DOHH2 (cell line): ENCODE measurements around the gene PLXNA2.

Experiments used
- H3F3A ChIP-seq: fragments of 200-600 bp; sonication (generic), shearing (Covaris generic); 2 replicates; pipeline ENCODE4 v1.6.0; 2016; ENCODE audit warnings: antibody characterized with exemption, mild to moderate bottlenecking; ENCODE audit not compliant: control insufficient read depth, insufficient read depth
- H3K27ac ChIP-seq: fragments of 200-600 bp; sonication (generic); 2 replicates; pipeline ENCODE4 v1.5.1; 2014; ENCODE audit warnings: low read depth, mild to moderate bottlenecking, low read length, moderate library complexity
- H3K27me3 ChIP-seq: fragments of 200-600 bp; sonication (generic); 2 replicates; pipeline ENCODE4 v1.6.1; 2014; ENCODE audit warnings: mild to moderate bottlenecking, low read length, mixed read lengths; ENCODE audit not compliant: control insufficient read depth
- H3K36me3 ChIP-seq: fragments of 200-600 bp; sonication (generic); 2 replicates; pipeline ENCODE4 v1.6.1; 2014; ENCODE audit warnings: mild to moderate bottlenecking, low read length, moderate library complexity, mixed read lengths; ENCODE audit not compliant: control insufficient read depth
- H3K4me1 ChIP-seq: fragments of 200-600 bp; sonication (generic); 2 replicates; pipeline ENCODE4 v1.6.1; 2014; ENCODE audit warnings: mild to moderate bottlenecking, low read length, mixed read lengths; ENCODE audit not compliant: control insufficient read depth
- H3K4me2 ChIP-seq: fragments of 200-600 bp; sonication (generic); 2 replicates; pipeline ENCODE4 v1.6.0; 2014; ENCODE audit warnings: mild to moderate bottlenecking, low read length, moderate library complexity
- H3K4me3 ChIP-seq: fragments of 200-600 bp; sonication (generic); 2 replicates; pipeline ENCODE4 v1.5.1; 2014; ENCODE audit warnings: mild to moderate bottlenecking, low read length, mixed read lengths
- H3K79me2 ChIP-seq: fragments of 200-600 bp; sonication (generic); 2 replicates; pipeline ENCODE4 v1.6.1; 2014; ENCODE audit warnings: mild to moderate bottlenecking, low read length, mixed read lengths; ENCODE audit not compliant: control insufficient read depth
- H3K9me2 ChIP-seq: fragments of 200-600 bp; sonication (generic); replicated peaks from 2 replicates; pipeline ENCODE4 v1.6.1; 2014; ENCODE audit warnings: mild to moderate bottlenecking, low read length, mixed read lengths; ENCODE audit not compliant: control insufficient read depth
- H3K9me3 ChIP-seq: fragments of 200-600 bp; sonication (generic); 2 replicates; pipeline ENCODE4 v1.6.1; 2014; ENCODE audit warnings: antibody characterized with exemption, low read length, mixed read lengths; ENCODE audit not compliant: control insufficient read depth, insufficient read depth
- H4K20me1 ChIP-seq: fragments of 200-600 bp; sonication (generic); 2 replicates; pipeline ENCODE4 v1.6.0; 2014; ENCODE audit warnings: low read depth, mild to moderate bottlenecking, antibody characterized with exemption, low read length, moderate library complexity; ENCODE audit not compliant: control insufficient read depth, insufficient read depth
- CTCF ChIP-seq: fragments of 200-600 bp; sonication (generic); IDR thresholded peaks from one replicate; pipeline ENCODE4 v1.5.1; 2014; ENCODE audit warnings: antibody characterized with exemption, mild to moderate bottlenecking, low read depth, low read length; ENCODE audit not compliant: poor library complexity, severe bottlenecking
- EZH2phosphoT487 ChIP-seq: fragments of 200-600 bp; sonication (generic); IDR thresholded peaks from 2 replicates; pipeline ENCODE4 v1.6.1; 2017; ENCODE audit warnings: borderline replicate concordance, mild to moderate bottlenecking, antibody characterized with exemption, low read length, moderate library complexity, mixed read lengths

PLXNA2 gene

GRCh38 chr1:208154040-208154439 lies 90.1 kb downstream of the PLXNA2 start:
- no peaks in the 10 kb centered on the region for H3K9me2 ChIP-seq
- no peak overlapping the region for H3K4me3 ChIP-seq
- no peaks in the 10 kb centered on the region for H3K9me3 ChIP-seq
- no peaks in the 10 kb centered on the region for H3K36me3 ChIP-seq
- H3K4me1 ChIP-seq, result no peaks in the 10 kb centered on the region
- no peaks in the 10 kb centered on the region for H4K20me1 ChIP-seq
- H3K79me2 ChIP-seq, result no peaks in the 10 kb centered on the region
- H3F3A ChIP-seq, result no peaks in the 10 kb centered on the region
- H3K27ac ChIP-seq, result no peak overlapping the region
- no peaks in the 10 kb centered on the region for H3K27me3 ChIP-seq
- TF ChIP-seq EZH2phosphoT487, result no peak
- TF ChIP-seq CTCF, result no peak
- H3K4me2 ChIP-seq, result no peak overlapping the region

DNA sequence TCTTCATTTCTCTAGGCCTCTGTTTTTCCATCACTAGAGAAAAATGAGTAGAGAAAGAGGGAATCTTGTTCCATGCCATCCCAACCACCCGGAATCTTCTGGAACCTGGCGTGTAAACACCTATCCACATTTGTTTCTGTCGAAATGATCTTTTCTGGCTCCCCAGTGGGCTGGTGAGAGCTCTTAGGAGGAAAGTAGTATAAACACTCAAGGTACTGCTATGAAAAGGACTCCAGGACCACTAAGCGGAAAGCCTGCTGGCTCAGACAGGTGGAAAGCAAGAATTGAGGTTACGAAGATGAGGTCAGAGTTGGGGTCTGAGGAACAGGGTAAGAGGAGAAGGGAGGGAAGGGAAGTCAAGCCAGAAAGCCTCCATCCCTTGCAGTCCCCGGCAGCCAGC lies 90.8 kb downstream of the PLXNA2 start:
- Histone ChIP-seq H3K4me2 (no peak overlapping the region), H3K79me2 (no peaks in the 10 kb centered on the region), H3K4me3 (no peak overlapping the region), H3F3A (no peaks in the 10 kb centered on the region), H3K4me1 (no peaks in the 10 kb centered on the region), H3K9me2 (no peaks in the 10 kb centered on the region), H3K36me3 (no peaks in the 10 kb centered on the region), H3K9me3 (no peaks in the 10 kb centered on the region), H4K20me1 (no peaks in the 10 kb centered on the region), H3K27ac (no peak overlapping the region), H3K27me3 (no peaks in the 10 kb centered on the region)
- TF ChIP-seq EZH2phosphoT487 (no peak), CTCF (no peak)

DNA sequence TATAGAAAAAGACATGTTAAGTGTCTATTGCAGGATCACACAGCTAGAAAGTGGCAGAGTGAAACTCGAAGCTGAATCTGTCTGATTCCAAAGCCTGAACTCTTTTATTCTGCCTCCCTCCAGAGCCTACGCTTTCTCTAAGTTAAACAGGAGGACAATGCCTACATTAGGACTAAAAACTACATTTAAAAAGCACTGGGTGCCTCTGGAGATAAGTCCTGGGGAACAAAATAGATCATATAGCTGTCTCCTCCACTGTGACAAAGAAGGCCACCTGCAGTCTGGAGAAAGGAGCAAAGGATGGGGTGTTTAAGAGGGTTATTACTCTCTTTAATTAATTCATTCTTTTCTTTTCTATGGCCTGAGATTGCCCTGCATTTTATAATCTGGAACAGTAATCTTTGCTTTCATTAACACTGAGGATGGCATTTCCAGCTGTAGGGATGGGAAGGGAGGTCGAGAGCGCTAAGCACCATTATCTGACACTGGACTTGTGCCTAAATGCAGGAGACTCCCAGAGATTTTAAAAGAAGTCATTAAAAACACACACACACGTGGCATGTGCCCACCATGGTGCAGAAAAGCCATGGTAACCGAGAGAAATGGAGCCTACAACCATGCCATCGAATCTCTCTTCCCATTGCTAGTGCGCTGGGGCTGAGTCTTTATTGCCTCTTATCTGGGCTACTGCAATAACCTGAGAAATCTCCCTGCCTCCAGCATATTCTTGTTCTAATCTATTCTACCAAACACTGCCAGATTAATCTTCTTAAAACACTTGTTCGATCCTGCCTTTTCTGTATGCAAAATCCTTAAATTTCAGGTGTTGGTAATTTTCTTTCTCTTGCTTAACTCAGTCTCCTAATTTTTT lies 92.2 kb downstream of the PLXNA2 start:
- TF ChIP-seq EZH2phosphoT487, result no peak
- TF ChIP-seq CTCF, result no peak
- H3K27me3 ChIP-seq, result no peaks in the 10 kb centered on the region

More for the DNA sequence above, 92.2 kb downstream of the PLXNA2 start:
- Histone ChIP-seq H3K9me2 (no peaks in the 10 kb centered on the region), H3F3A (no peaks in the 10 kb centered on the region), H3K36me3 (no peaks in the 10 kb centered on the region), H3K4me3 (no peak overlapping the region), H3K79me2 (no peaks in the 10 kb centered on the region), H3K4me2 (no peak overlapping the region), H3K4me1 (no peaks in the 10 kb centered on the region), H3K9me3 (no peaks in the 10 kb centered on the region), H3K27ac (no peak overlapping the region), H4K20me1 (no peaks in the 10 kb centered on the region)
